Ishikawa (cell line): ENCODE data around the gene MIPOL1.

Experiments used
- CEBPB ChIP-seq: IDR thresholded peaks from 2 replicates; pipeline ENCODE4 v1.6.1; 2012
- CREB1 ChIP-seq: IDR thresholded peaks from 2 replicates; pipeline ENCODE4 v1.6.1; 2012; ENCODE audit warnings: low read depth
- EGR1 ChIP-seq: IDR thresholded peaks from 2 replicates; pipeline ENCODE4 v1.6.1; 2012
- EP300 ChIP-seq: IDR thresholded peaks from 2 replicates; pipeline ENCODE4 v1.6.1; 2012; ENCODE audit warnings: borderline replicate concordance
- FOXM1 ChIP-seq: IDR thresholded peaks from 2 replicates; pipeline ENCODE4 v1.6.1; 2012; ENCODE audit warnings: low read depth, borderline replicate concordance
- NFIC ChIP-seq: IDR thresholded peaks from 2 replicates; pipeline ENCODE4 v1.6.1; 2012
- RAD21 ChIP-seq: IDR thresholded peaks from 2 replicates; pipeline ENCODE4 v1.6.1; 2012; ENCODE audit warnings: low read depth
- TAF1 ChIP-seq: IDR thresholded peaks from 2 replicates; pipeline ENCODE4 v1.6.1; 2012; ENCODE audit warnings: low read depth, mild to moderate bottlenecking
- TCF12 ChIP-seq: IDR thresholded peaks from 2 replicates; pipeline ENCODE4 v1.6.1; 2012; ENCODE audit warnings: low read depth
- TEAD4 ChIP-seq: IDR thresholded peaks from 2 replicates; pipeline ENCODE4 v1.6.1; 2012
- YY1 ChIP-seq: IDR thresholded peaks from 2 replicates; pipeline ENCODE4 v1.6.1; 2012; ENCODE audit warnings: low read depth
- ZBTB7A ChIP-seq: IDR thresholded peaks from 2 replicates; pipeline ENCODE4 v1.6.1; 2012; ENCODE audit warnings: low read depth
- TF ChIP-seq, protein P1 (sequence below): IDR thresholded peaks from 2 replicates; pipeline ENCODE4 v1.6.1; 2012
- TF ChIP-seq, protein P2 (sequence below): IDR thresholded peaks from 2 replicates; pipeline ENCODE4 v1.6.1; 2012; ENCODE audit warnings: low read depth, mild to moderate bottlenecking
- TF ChIP-seq, protein P3 (sequence below): IDR thresholded peaks from 2 replicates; pipeline ENCODE4 v1.6.1; 2012

The MIPOL1 gene

DNA sequence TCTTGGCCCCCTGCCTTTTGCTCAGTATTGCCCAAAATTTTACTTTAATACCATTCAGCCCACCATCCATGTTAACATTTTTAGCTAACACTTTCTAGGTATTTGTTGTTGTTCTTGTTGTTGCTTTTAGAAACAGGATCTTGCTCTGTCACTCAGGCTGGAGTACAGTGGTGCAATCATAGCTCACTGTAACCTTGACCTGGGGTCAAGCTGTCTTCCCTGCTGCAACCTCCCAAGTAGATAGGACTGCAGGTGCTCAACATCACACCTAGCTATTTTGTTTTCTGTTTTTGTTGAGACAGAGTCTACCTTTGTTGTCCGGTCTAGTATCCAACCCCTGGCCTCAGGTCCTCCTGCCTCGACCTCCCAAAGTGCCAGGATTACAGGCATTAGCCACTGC is 4.0 kb downstream of the MIPOL1 start:
- TF ChIP-seq, protein P1, sequence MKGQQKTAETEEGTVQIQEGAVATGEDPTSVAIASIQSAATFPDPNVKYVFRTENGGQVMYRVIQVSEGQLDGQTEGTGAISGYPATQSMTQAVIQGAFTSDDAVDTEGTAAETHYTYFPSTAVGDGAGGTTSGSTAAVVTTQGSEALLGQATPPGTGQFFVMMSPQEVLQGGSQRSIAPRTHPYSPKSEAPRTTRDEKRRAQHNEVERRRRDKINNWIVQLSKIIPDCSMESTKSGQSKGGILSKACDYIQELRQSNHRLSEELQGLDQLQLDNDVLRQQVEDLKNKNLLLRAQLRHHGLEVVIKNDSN = no peak
- TF ChIP-seq CEBPB = no peak
- TF ChIP-seq EP300 = no peak
- no peak for TF ChIP-seq YY1

DNA sequence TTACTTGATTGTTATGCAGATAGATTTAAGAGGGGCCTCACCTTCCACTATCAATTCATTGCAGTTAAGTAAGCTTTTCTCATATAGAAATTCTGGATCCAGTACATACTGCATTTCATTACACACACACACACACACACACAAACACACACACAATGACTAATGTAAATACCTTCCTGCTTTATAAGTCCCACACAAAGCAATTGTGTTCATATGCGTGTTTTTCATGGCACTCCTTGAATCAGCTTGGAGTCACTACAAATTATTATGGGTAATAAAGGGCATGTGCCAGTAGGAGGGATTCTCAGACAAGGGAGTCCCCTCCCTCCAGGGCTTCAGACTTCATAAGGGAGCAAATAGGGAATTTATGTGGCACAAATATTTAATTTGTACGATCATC is 4.5 kb downstream of the MIPOL1 start:
- no peak for TF ChIP-seq TAF1
- no peak for TF ChIP-seq ZBTB7A
- TF ChIP-seq, protein P2, sequence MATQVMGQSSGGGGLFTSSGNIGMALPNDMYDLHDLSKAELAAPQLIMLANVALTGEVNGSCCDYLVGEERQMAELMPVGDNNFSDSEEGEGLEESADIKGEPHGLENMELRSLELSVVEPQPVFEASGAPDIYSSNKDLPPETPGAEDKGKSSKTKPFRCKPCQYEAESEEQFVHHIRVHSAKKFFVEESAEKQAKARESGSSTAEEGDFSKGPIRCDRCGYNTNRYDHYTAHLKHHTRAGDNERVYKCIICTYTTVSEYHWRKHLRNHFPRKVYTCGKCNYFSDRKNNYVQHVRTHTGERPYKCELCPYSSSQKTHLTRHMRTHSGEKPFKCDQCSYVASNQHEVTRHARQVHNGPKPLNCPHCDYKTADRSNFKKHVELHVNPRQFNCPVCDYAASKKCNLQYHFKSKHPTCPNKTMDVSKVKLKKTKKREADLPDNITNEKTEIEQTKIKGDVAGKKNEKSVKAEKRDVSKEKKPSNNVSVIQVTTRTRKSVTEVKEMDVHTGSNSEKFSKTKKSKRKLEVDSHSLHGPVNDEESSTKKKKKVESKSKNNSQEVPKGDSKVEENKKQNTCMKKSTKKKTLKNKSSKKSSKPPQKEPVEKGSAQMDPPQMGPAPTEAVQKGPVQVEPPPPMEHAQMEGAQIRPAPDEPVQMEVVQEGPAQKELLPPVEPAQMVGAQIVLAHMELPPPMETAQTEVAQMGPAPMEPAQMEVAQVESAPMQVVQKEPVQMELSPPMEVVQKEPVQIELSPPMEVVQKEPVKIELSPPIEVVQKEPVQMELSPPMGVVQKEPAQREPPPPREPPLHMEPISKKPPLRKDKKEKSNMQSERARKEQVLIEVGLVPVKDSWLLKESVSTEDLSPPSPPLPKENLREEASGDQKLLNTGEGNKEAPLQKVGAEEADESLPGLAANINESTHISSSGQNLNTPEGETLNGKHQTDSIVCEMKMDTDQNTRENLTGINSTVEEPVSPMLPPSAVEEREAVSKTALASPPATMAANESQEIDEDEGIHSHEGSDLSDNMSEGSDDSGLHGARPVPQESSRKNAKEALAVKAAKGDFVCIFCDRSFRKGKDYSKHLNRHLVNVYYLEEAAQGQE = no peak
- TF ChIP-seq, protein P1 = no peak
- TF ChIP-seq EP300 = no peak
- TF ChIP-seq, protein P3, sequence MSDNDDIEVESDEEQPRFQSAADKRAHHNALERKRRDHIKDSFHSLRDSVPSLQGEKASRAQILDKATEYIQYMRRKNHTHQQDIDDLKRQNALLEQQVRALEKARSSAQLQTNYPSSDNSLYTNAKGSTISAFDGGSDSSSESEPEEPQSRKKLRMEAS = no peak
- no peak for TF ChIP-seq TEAD4
- no peak for TF ChIP-seq YY1
- no peak for TF ChIP-seq TCF12
- TF ChIP-seq CEBPB = no peak
- TF ChIP-seq CREB1 = no peak
- TF ChIP-seq RAD21 = no peak

DNA sequence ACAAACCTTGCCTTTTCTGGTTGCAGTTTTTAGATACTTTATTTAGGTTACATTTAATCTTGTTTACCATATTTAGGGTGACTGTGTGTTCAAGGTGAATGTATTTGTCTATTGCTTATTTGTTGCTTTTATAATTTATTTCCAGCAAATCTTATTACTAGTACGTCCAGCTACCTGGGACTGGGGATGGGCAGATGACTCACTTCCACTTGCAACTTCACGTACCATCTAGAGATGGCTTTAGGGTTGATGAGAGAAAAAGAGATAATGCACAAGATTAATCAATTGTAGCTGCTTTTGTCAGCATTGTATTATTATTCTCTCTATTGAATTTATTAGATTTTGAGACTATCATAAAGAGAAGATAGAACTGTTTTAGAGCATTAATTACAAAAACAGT is 5.1 kb downstream of the MIPOL1 start:
- TF ChIP-seq TAF1 (no peak), YY1 (no peak), EP300 (no peak), TEAD4 (no peak)
- TF ChIP-seq, protein P3 = no peak

DNA sequence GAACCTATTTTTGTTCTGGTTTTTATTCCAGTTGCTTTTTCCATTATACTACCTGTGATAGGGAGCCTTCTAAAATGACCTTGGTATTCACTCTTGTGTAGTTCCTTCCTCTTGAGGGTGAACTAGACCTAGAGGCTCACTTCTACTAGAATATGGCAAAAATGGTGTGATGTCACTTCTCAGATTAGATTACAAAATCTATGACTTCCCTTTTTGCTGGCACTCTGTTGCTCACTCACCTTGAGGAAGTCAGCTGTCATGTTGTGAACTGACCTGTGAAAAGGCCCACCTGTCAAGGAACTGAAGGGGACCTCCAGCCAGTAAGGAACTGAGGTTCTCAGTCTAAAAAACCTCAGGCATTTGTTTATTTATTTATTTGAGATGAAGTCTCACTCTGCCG is 5.7 kb downstream of the MIPOL1 start:
- TF ChIP-seq TEAD4 = no peak
- no peak for TF ChIP-seq FOXM1
- no peak for TF ChIP-seq ZBTB7A
- no peak for TF ChIP-seq CEBPB
- no peak for TF ChIP-seq EGR1
- TF ChIP-seq, protein P3 = no peak
- no peak for TF ChIP-seq RAD21
- no peak for TF ChIP-seq YY1
- no peak for TF ChIP-seq CREB1
- no peak for TF ChIP-seq TCF12
- TF ChIP-seq EP300 = no peak

DNA sequence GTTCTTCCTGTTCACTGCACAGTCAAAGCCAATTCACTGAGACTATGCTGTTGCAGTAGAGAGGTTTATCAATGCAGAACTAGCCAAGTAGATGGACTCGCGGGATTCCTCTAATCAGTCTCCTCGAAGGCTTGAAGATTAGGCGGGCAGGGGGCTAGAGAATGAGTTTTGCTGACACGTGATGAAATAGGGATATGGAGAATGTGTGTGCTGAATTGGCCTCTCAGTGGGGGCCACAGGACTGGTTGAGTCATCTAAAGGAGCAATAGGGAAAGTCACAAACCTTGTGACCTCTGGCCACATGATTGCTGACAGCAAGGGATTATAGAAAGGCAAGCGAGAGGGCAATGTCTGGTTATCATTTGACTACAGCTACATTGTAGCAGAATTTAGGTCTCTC is 12.7 kb downstream of the MIPOL1 start:
- TF ChIP-seq TCF12 = no peak
- no peak for TF ChIP-seq TEAD4

DNA sequence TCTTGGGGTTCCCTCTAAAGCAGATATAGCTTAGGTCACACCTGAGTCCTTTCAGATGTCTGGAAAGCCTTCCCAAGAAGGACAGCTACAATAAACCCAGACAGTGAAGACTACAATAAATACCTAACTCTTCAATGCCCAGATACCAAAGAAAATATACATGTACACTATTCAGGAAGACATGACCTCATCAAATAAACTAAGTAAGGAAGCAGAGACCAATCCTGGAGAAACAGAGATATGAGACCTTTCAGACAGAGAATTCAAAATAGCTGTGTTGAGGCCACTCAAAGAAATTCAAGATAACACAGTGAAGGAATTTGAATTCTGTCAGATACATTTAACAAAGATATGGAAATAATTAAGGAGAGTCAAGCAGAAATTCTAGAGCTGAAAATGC is 15.3 kb downstream of the MIPOL1 start:
- TF ChIP-seq EGR1 (no peak), CREB1 (no peak), TAF1 (no peak), YY1 (no peak), NFIC (no peak), EP300 (no peak), TCF12 (no peak), ZBTB7A (no peak)
- TF ChIP-seq, protein P1 = no peak
- TF ChIP-seq, protein P2 = no peak
